HPDE6-E6E7 (cell line): ENCODE results near the gene NPY4R2.
"Not testable (repeated sequence)": the region's sequence is repeated elsewhere in the genome, so short reads cannot be mapped to it uniquely, and the experiment has no call there.

Source experiments
- DNase-seq: peaks from one replicate; pipeline ENCODE4 v3.0.0; 2011; ENCODE audit warnings: missing footprints; ENCODE audit errors: extremely low spot score

The NPY4R2 gene

GRCh38 chr10:47918475-47918874 lies at the start of gene NPY4R2:
Gene NPY4R2, plus strand, starts transcription at chr10:47918662. Its CDS starts 3,326 bp downstream, at chr10:47921988.
- not testable (repeated sequence) for DNase-seq

DNA sequence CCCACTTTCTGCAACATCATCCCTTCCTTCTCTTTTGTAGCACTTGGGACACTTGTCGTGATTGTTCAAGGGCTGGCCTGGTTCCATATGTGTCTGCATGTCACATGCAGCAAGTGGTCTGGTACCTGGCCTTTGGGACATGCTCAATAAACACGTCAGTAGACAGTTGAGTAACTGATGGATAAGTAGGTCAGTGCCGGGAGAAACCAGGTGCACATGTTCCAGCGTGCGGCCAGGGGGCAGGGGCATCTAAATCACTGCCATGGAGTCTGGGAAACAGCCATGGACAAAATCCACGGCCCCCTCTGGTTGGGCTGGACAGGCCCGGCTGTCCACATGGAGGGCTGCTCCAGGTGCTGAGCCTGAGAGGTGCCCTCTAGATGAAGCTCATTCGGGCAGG lies 47.6 kb upstream of the NPY4R2 start:
- not testable (repeated sequence) for DNase-seq

DNA sequence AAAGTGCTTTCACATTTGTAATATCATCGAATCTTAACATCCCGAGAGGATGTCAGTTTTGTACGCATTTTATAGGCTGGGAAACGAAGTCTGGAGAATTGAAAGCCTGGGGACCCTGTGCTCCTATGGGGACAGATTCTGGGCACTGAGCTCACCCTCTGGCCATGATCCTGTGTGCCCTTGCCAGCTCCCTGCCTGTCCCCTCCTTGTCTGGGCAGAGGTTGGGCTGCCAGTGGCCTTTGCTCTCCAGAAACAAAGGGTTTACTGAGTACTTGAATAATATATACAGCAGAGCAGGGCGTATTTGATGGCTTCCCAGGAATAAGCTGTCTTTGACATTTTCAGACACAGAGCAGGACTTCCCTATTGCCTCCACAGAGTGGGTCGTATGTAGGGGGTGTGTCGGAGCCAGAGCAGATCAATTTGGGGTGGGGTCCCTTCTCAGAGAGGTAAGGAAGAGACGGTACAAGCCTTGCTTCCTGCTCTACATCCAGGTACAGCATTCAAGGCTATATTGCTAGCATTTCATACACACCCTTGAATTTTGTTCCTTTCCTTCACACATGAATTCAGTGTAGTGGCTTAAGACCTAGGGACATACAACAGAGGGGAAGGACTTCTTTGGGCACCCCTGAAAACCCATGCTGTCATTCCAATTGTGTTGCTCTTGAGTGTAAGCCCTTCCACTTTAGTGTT lies 46.8 kb upstream of the NPY4R2 start:
- DNase-seq = not testable (repeated sequence)

DNA sequence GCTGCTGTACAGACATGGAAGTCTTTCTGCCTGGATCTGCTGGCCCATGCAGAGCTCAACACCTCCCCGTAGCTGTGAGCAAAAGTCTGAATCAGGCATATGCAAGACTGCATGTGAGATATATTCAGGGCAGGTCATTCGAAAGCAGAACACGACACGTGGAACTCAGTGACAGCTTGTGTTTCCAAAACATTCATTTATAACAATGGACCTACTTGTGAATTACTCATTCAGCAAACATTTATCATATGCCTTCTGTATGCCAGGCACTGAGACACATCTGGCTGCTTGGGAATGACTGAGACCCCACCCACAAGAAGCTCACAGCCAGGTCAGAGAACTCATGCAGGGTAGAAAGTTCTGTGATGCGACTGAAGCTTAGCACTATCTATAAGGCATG lies 46.2 kb upstream of the NPY4R2 start:
- DNase-seq = not testable (repeated sequence)

DNA sequence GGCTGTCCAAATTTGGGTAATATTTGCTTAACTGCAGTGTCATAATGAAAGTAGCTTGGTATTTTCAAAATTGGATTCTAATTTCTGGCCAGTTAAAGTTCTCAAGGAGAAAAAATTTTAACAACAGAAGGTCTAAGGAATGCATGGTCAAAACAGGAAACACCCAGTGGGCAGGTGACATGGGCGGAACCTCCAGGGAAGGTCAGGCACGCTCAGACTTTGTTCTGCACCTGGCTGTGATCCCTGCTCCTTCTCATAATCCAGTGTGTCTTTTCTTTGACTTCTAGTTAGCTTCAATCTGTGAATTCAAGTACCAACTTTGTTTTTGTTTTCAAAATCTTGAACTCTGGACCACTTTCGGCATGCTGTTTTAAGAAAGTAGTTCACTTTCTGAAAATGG lies 34.2 kb upstream of the NPY4R2 start:
- not testable (repeated sequence) for DNase-seq

GRCh38 chr10:47884934-47885333 lies 33.5 kb upstream of the NPY4R2 start:
- DNase-seq = not testable (repeated sequence)

GRCh38 chr10:47886356-47886755 lies 32.1 kb upstream of the NPY4R2 start:
- DNase-seq = not testable (repeated sequence)

GRCh38 chr10:47886827-47887226 lies 31.6 kb upstream of the NPY4R2 start:
- DNase-seq = not testable (repeated sequence)

- not testable (repeated sequence) for DNase-seq
These were observed 27.7 kb upstream of the NPY4R2 start for GRCh38 chr10:47890737-47891136.

DNA sequence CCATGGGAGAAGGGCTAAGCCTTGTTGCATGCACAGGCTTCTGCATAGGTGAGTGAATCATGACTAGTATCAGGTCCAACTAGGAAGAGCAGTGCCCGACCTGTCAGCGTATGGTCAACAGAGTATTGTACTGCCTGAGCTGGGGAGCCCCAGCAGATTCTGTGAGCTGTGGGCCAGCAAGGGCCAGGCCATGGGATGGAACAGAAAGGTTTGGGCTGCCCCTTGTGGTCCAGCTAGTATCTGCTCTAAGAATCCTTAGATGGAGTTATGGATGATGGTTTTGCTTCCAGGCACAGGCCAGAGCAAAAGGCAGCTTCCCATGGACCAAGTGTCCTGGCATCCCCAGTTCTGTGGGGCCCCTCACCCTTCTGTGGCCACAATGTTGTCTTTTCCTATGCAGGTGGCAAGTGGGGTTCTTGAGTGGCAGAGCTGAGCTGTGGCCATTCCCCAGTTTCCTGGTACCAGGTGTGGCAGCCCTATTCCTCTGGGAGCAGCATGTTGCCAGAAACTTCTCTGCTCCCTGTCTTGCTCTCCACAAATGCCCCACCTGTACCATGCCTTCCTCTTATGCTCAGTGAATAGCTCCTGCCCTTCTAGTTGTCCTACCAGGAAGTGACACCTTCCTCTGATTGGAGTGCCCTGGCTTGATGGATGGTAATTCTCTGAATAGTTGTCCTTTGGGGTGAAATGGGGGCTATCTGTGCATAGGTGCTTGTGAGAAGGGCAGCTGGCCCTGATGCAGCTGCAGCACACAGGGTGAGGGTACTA lies 25.8 kb upstream of the NPY4R2 start:
- not testable (repeated sequence) for DNase-seq

- DNase-seq = not testable (repeated sequence)
These were observed 23.9 kb upstream of the NPY4R2 start for GRCh38 chr10:47894571-47894970.

DNA sequence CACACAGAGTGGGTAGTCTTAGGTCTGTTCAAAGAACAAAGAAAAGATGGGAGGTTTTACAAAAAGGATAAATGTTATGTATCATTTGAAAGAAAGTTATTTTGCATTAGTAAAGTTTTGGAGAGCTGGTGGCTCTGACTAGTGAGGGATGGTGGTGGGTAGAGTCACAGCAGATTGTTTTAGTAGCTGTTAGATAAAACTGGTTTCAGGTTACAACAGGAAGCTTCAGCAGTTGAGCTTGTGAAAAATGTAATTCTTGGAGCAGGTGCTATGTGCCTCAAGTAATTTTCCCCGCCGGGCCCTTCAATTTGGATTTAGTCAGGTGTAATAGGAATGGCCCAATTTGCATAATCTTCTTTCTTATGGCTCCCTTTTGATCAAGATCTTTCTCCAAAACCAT lies 20.6 kb upstream of the NPY4R2 start:
- not testable (repeated sequence) for DNase-seq

- DNase-seq = not testable (repeated sequence)
These were observed 9.1 kb upstream of the NPY4R2 start for GRCh38 chr10:47909333-47909732.

GRCh38 chr10:47910486-47910885 lies 8.0 kb upstream of the NPY4R2 start:
- not testable (repeated sequence) for DNase-seq

- not testable (repeated sequence) for DNase-seq
These were observed 4.4 kb upstream of the NPY4R2 start for GRCh38 chr10:47914052-47914451.

- not testable (repeated sequence) for DNase-seq
These were observed 2.5 kb upstream of the NPY4R2 start for GRCh38 chr10:47915849-47916548.

DNA sequence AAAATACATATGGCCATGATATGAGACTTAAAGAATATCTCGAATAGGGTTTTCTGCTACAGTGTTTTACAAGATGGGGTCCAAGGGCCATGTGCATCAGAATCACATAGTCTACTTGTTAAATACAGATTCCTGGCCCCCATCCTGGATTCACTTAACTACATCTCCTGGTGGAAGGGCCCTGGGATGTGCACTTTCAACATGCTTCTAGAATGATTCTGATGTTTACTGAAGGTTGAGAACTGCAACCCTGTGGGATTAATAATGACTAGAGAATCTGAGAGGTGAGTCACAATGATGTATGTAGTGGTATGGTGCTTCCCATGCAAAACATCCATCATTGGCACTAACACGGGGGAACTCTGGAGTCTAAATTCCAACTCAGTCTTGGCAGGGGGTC lies 2.1 kb downstream of the NPY4R2 start:
- not testable (repeated sequence) for DNase-seq

DNA sequence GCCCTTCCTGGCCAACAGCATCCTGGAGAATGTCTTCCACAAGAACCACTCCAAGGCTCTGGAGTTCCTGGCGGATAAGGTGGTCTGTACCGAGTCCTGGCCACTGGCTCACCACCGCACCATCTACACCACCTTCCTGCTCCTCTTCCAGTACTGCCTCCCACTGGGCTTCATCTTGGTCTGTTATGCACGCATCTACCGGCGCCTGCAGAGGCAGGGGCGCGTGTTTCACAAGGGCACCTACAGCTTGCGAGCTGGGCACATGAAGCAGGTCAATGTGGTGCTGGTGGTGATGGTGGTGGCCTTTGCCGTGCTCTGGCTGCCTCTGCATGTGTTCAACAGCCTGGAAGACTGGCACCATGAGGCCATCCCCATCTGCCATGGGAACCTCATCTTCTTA lies 4.0 kb downstream of the NPY4R2 start:
- not testable (repeated sequence) for DNase-seq

- not testable (repeated sequence) for DNase-seq
These were observed 6.2 kb downstream of the NPY4R2 start for GRCh38 chr10:47924628-47925027.

- DNase-seq = not testable (repeated sequence)
These were observed 8.9 kb downstream of the NPY4R2 start for GRCh38 chr10:47927147-47927916.

- not testable (repeated sequence) for DNase-seq
These were observed 9.8 kb downstream of the NPY4R2 start for GRCh38 chr10:47928225-47928624.
